GM23248 (cell line): ENCODE data around the gene PHF23. TPM values are rescaled to one million over a fixed set of nuclear protein-coding genes. Genes with fewer than 3 reads are reported as not detected.
A peak's percentile ranks its signal among the peaks of the same experiment; 100 is the strongest.

Experiments used
- DNase-seq: peaks from one replicate; pipeline ENCODE4 v3.0.0-alpha.2; 2015
- H2AFZ ChIP-seq: fragments of 200-600 bp; sonication (generic); 2 replicates; pipeline ENCODE4 v1.6.1; 2016; ENCODE audit warnings: antibody characterized with exemption
- H3F3A ChIP-seq: fragments of 200-600 bp; sonication (generic); 2 replicates; pipeline ENCODE4 v1.6.1; 2016; ENCODE audit warnings: mild to moderate bottlenecking, antibody characterized with exemption, mixed run types; ENCODE audit not compliant: insufficient read depth
- H3K27ac ChIP-seq: fragments of 200-600 bp; sonication (generic); 2 replicates; pipeline ENCODE4 v1.5.1; 2016; ENCODE audit warnings: mild to moderate bottlenecking
- H3K27me3 ChIP-seq: fragments of 200-600 bp; sonication (generic); replicated peaks from 2 replicates; pipeline ENCODE4 v1.6.1; 2016; ENCODE audit warnings: mild to moderate bottlenecking; ENCODE audit not compliant: insufficient read depth
- H3K36me3 ChIP-seq: fragments of 200-600 bp; sonication (generic); 2 replicates; pipeline ENCODE4 v1.6.1; 2016; ENCODE audit warnings: low read depth, mild to moderate bottlenecking
- H3K4me1 ChIP-seq: fragments of 200-600 bp; sonication (generic); 2 replicates; pipeline ENCODE4 v1.6.1; 2016; ENCODE audit warnings: mild to moderate bottlenecking; ENCODE audit not compliant: insufficient read depth
- H3K4me2 ChIP-seq: fragments of 200-600 bp; sonication (generic); one replicate; pipeline ENCODE4 v1.6.1; 2016; ENCODE audit warnings: mild to moderate bottlenecking; ENCODE audit not compliant: unreplicated experiment
- H3K4me3 ChIP-seq: fragments of 200-600 bp; sonication (generic); 2 replicates; pipeline ENCODE4 v1.5.1; 2016; ENCODE audit warnings: mild to moderate bottlenecking
- H3K79me2 ChIP-seq: fragments of 200-600 bp; sonication (generic); 2 replicates; pipeline ENCODE4 v1.6.1; 2016; ENCODE audit warnings: mild to moderate bottlenecking; ENCODE audit not compliant: insufficient read depth
- H3K9ac ChIP-seq: fragments of 200-600 bp; sonication (generic); 2 replicates; pipeline ENCODE4 v1.6.1; 2016; ENCODE audit warnings: mild to moderate bottlenecking
- H3K9me2 ChIP-seq: fragments of 200-600 bp; sonication (generic); 2 replicates; pipeline ENCODE4 v1.6.1; 2016; ENCODE audit warnings: mixed run types, mild to moderate bottlenecking, moderate library complexity; ENCODE audit not compliant: insufficient read depth
- H3K9me3 ChIP-seq: fragments of 200-600 bp; sonication (generic); one replicate; pipeline ENCODE4 v1.6.1; 2017; ENCODE audit warnings: low read depth
- H4K20me1 ChIP-seq: fragments of 200-600 bp; sonication (generic); 2 replicates; pipeline ENCODE4 v1.6.0; 2016; ENCODE audit not compliant: insufficient read depth
- EZH2 ChIP-seq: fragments of 200-600 bp; sonication (generic); IDR thresholded peaks from 2 replicates; pipeline ENCODE4 v1.6.1; 2018; ENCODE audit warnings: antibody characterized with exemption, mild to moderate bottlenecking; ENCODE audit not compliant: insufficient read depth, poor library complexity, severe bottlenecking
- EZH2phosphoT487 ChIP-seq: fragments of 200-600 bp; sonication (generic); IDR thresholded peaks from 2 replicates; pipeline ENCODE4 v1.6.1; 2018; ENCODE audit warnings: antibody characterized with exemption, moderate library complexity, mild to moderate bottlenecking, low read depth; ENCODE audit not compliant: insufficient read depth
- WGBS, 2 experiments: methylation state at CpG; one replicate each; pipeline ENCODE4 v1.1.6; 2015 to 2017; ENCODE audit warnings: low lambda C conversion rate in 2 of 2, low coverage in 1 of 2; ENCODE audit errors: missing lambda C conversion rate in 2 of 2; 5-methylcytosine and 5-hydroxymethylcytosine counted together
- in situ Hi-C: fragments of 300-500 bp; cut with MboI; formaldehyde crosslinking; loops from 2 replicates; pipeline ENCODE4 v1.15.0; 2020
- polyA plus RNA-seq: library from polyadenylated mRNA; unstranded; fragments of >200 nt; fragmentation: Nextera tagmentation; extraction: Ambion mirVana; gene quantifications from 2 replicates; pipeline ENCODE4 v1.2.1, GENCODE V29; 2016
- total RNA-seq: library from RNA; depleted of rRNA; stranded (reverse); fragments of >200 nt; shearing (Covaris generic); gene quantifications from 2 replicates; pipeline ENCODE4 v1.2.3, GENCODE V29; 2014

The PHF23 gene
- total and polyA plus RNA-seq, 2 experiments from 2014 or later: 32.0 to 45.6 TPM

DNA sequence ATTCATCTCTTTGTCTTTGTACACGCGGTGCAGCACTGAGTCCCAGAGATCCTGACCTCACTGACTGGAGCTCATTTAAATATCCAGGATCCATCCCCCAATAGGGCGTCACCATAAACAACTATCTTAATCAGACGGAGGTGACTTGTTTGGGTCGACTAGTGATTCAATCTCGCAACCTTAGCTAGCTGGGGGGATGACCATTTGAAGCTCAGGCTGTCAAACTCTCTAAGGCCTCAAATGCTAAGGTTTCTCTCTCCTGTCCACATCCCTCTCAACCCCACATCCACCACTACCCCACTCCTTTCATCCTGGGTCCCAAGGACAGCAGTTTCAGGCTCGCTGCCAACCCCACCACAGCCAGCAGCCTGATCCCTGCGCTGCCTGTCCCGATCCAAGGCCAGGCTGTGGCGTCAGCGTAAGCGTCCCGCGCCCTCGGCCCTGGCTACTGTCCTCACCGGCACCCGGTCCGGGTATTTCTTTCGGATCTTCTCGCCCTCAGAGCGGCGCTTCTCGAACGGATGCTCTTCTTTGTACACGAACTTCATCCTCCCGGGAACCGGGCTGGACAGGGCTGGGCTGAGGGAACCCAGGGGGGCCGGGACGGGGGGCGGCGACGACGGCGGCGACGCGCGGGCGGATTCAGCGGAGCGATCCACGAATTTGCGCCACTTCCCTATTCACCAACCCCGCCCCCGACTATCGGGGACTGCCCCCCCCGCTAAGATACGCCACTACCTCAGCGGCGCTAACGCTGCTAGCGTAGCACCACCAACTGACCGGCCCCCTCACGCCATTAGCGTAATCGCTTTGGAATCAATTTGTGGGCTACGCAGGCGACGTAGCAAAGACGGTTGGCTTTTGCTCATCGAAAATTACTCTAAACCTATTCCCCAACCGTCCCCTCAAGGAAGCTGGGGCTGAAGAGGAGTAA is 2.8 kb upstream of the PHF23 start, which contains the start of gene GABARAP:
TSS of gene GABARAP (minus strand) at position 667 of the 934 bp plus-strand sequence. CDS start at position 548, 119 bp downstream.
- peaks cover 41% of the 10 kb centered on the region for H3F3A ChIP-seq
- DNase-seq: peak; percentile 96
- TF ChIP-seq EZH2: no peak
- no peak for TF ChIP-seq EZH2phosphoT487
- in situ Hi-C loops: no loop called here
- no peaks in the 10 kb centered on the region for H3K27me3 ChIP-seq
- peak within 1 kb of the TSS; percentile 97 for H3K4me3 ChIP-seq
- peaks cover 23% of the 10 kb centered on the region for H3K36me3 ChIP-seq
- no peaks in the 10 kb centered on the region for H3K9me2 ChIP-seq
- 1% methylated on average over 43 to 62 of the region's 62 CpGs for WGBS, 2 experiments
- no peaks in the 10 kb centered on the region for H4K20me1 ChIP-seq
- peaks cover 69% of the 10 kb centered on the region for H3K79me2 ChIP-seq
- H2AFZ ChIP-seq: peak within 1 kb of the TSS; percentile 82
- peak within 1 kb of the TSS; percentile 99 for H3K9ac ChIP-seq
- H3K9me3 ChIP-seq: no peaks in the 10 kb centered on the region
- H3K27ac ChIP-seq: peak within 1 kb of the TSS; percentile 99
- peaks cover 19% of the 10 kb centered on the region for H3K4me1 ChIP-seq
- peak within 1 kb of the TSS; percentile 100 for H3K4me2 ChIP-seq

DNA sequence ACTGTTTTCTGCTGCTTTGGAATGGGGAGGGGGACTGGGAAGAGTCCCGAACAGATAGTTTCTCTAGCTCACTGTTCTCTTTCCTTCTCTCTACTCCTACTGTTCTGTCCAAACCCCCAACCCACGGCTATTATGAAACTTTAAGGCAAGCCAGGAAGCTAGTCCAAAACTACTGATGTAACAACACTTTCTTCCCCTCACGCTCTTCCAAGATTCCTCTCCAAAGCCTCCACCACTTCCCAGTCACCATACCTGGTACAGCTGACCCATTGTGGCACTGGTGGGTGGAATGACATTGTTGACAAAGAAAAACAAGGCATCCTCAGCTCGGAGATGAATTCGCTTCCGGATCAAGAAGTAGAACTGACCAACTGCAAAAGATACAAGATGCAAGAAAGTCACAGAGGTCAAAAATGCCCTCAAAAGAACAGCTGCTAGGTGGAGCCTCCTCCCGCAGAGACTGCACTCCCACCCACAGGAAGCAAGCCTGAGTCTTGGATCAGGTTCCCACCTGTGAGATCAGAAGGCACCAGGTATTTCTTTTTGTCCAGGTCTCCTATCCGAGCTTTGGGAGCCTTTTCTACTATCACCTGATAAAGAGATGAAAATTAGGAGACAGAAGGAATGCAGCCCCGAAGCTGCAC is 2.0 kb upstream of the PHF23 start:
- Histone ChIP-seq H3K4me1 (peaks cover 19% of the 10 kb centered on the region), H3K36me3 (peaks cover 23% of the 10 kb centered on the region), H3K9me3 (no peaks in the 10 kb centered on the region), H3K27ac (peak overlapping the region; percentile 99), H3K4me2 (peak overlapping the region; percentile 100), H4K20me1 (no peaks in the 10 kb centered on the region), H3F3A (peaks cover 47% of the 10 kb centered on the region), H3K27me3 (no peaks in the 10 kb centered on the region), H3K4me3 (peak overlapping the region; percentile 97), H3K9me2 (no peaks in the 10 kb centered on the region), H2AFZ (no peak overlapping the region), H3K9ac (peak overlapping the region; percentile 99), H3K79me2 (peaks cover 69% of the 10 kb centered on the region)
- DNase-seq: peak; percentile 45
- 16 to 22% methylated on average over 9 of the region's 9 CpGs for WGBS, 2 experiments
- in situ Hi-C loops: no loop called here
- TF ChIP-seq EZH2phosphoT487 (no peak), EZH2 (no peak)

DNA sequence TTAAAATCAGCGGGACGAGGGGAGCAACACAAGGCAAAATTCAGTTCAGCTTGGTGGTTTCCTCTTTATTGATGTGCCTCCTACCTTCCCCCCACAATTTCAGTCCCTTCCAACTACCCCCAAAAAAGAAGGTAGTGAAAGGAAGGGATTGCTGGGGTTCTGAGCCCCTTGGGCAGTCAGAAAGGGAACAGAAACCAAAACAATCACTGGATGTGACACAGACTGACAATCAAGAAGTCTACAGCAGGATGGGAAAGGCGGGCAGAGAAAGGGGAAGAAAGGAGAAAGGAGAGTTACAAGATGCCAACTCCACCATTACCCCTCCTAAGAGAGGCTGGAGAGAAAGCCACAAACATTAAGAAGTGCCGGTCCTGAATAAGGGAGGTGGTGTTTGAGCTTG is 1.1 kb upstream of the PHF23 start:
- no peak for DNase-seq
- TF ChIP-seq EZH2phosphoT487 (no peak), EZH2 (no peak)
- Histone ChIP-seq H3K4me2 (peak overlapping the region; percentile 100), H3K9ac (peak overlapping the region; percentile 99), H4K20me1 (no peaks in the 10 kb centered on the region), H3F3A (peaks cover 56% of the 10 kb centered on the region), H3K4me1 (peaks cover 24% of the 10 kb centered on the region), H3K36me3 (peaks cover 18% of the 10 kb centered on the region), H3K27me3 (no peaks in the 10 kb centered on the region), H2AFZ (no peak overlapping the region), H3K27ac (peak overlapping the region; percentile 99), H3K79me2 (peaks cover 70% of the 10 kb centered on the region), H3K9me3 (no peaks in the 10 kb centered on the region), H3K4me3 (peak overlapping the region; percentile 97), H3K9me2 (no peaks in the 10 kb centered on the region)
- WGBS, 2 experiments: 59 to 61% methylated on average over 4 of the region's 4 CpGs
- in situ Hi-C loops: no loop called here

DNA sequence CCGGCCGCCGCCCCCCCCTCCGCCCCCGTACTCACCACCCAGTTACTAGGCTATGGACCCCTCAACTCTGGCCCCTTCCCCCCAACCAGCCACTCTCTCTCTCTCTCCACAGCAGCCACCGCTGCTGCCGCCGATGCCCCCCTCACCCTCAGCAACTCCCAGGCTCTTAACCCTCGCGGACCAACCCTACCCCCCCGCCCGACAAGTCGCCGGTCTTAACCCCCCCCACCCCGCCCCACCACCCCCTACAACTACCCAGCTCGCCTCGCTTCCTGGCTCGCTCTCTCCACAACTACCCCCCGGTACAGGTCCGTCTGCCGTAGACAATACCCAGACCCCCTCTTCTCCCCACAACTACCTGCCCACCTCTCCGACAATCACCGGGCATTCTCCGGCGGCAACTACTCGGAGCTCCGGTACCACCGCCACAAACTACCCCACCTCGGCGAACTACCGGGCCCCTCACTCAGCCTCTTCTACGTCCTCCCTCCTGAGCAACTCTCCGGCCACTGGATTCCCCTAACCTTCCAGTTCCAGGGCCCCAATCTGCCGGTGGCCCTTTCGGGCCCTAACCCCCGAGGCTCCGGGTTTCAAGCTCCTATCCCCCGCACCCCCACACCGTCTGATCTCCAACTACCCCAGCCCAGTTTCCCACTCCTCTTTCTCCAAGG is 702 bp downstream of the PHF23 start:
- Histone ChIP-seq H3K4me3 (peak overlapping the region; percentile 99), H3F3A (peaks cover 54% of the 10 kb centered on the region), H2AFZ (0 out of 2 replicates have a peak overlapping the region, but pooled peaks have one; percentile 17), H3K4me2 (peak overlapping the region; percentile 82), H3K27me3 (no peaks in the 10 kb centered on the region), H3K9ac (peak overlapping the region; percentile 96), H3K9me3 (no peaks in the 10 kb centered on the region), H3K9me2 (no peaks in the 10 kb centered on the region), H4K20me1 (no peaks in the 10 kb centered on the region), H3K4me1 (peaks cover 32% of the 10 kb centered on the region), H3K36me3 (peaks cover 14% of the 10 kb centered on the region; the same call in 1 of the 2 replicates), H3K79me2 (peaks cover 70% of the 10 kb centered on the region), H3K27ac (peak overlapping the region; percentile 77)
- TF ChIP-seq EZH2phosphoT487 (no peak), EZH2 (no peak)
- WGBS, 2 experiments: 1% methylated on average over 23 to 39 of the region's 39 CpGs
- in situ Hi-C loops: no loop called here
- peak; percentile 56 for DNase-seq
